HepG2 (cell line): ENCODE measurements around the gene NOL12. TPM values are rescaled to one million over a fixed set of nuclear protein-coding genes. Genes with fewer than 3 reads are reported as not detected.

Experiments
- BATF2 ChIP-seq: sonication (generic); formaldehyde crosslinking; IDR thresholded peaks from 2 replicates; pipeline ENCODE4 v1.8.0; 2022; ENCODE audit warnings: mild to moderate bottlenecking, missing genetic modification reagents, moderate library complexity
- E2F2 ChIP-seq: sonication (generic); formaldehyde crosslinking; IDR thresholded peaks from 2 replicates; pipeline ENCODE4 v1.4.0; 2020; ENCODE audit warnings: missing genetic modification reagents, borderline replicate concordance
- MAZ ChIP-seq, 2 experiments: sonication (generic) in 1 of 2; formaldehyde crosslinking in 1 of 2; IDR thresholded peaks; 2 replicates each; pipeline versions ENCODE4 v1.5.0 to v1.6.1; 2012 to 2020; ENCODE audit warnings: low read depth in 2 of 2, mild to moderate bottlenecking in 2 of 2, borderline replicate concordance in 1 of 2, improper control_type of control experiment in 1 of 2, low read length in 1 of 2, missing genetic modification reagents in 1 of 2, moderate library complexity in 1 of 2
- NCOR1 ChIP-seq: fragments of 200-600 bp; sonication (generic); IDR thresholded peaks from 2 replicates; pipeline ENCODE4 v1.7.0; 2017; ENCODE audit warnings: antibody characterized with exemption, low read length, borderline replicate concordance
- POLR2AphosphoS5 ChIP-seq: IDR thresholded peaks from 2 replicates; pipeline ENCODE4 v1.6.1; 2012; ENCODE audit warnings: low read depth, low read length
- SCMH1 ChIP-seq: sonication (generic); formaldehyde crosslinking; IDR thresholded peaks from 2 replicates; pipeline ENCODE4 v1.9.0; 2021; ENCODE audit warnings: missing genetic modification reagents, mild to moderate bottlenecking, borderline replicate concordance
- ZNF281 ChIP-seq: sonication (generic); formaldehyde crosslinking; IDR thresholded peaks from 2 replicates; pipeline ENCODE4 v1.4.0; 2020; ENCODE audit warnings: missing genetic modification reagents, borderline replicate concordance
- ZNF543 ChIP-seq: sonication (generic); formaldehyde crosslinking; IDR thresholded peaks from 2 replicates; pipeline ENCODE4 v1.4.0; 2020; ENCODE audit warnings: mild to moderate bottlenecking, missing genetic modification reagents
- ZNF550 ChIP-seq: sonication (generic); formaldehyde crosslinking; IDR thresholded peaks from 2 replicates; pipeline ENCODE4 v1.4.0; 2020; ENCODE audit warnings: mild to moderate bottlenecking, missing genetic modification reagents, borderline replicate concordance
- ZNF574 ChIP-seq: sonication (generic); formaldehyde crosslinking; IDR thresholded peaks from 2 replicates; pipeline ENCODE4 v1.4.0; 2020; ENCODE audit warnings: missing genetic modification reagents
- polyA plus RNA-seq, 8 experiments: library from polyadenylated mRNA; depleted of rRNA in 3 of 8; stranded (reverse) in 7 of 8; unstranded in 1 of 8; fragments of >200 nt; fragmentation: Illumina TruSeq in 4 of 8; extraction: Trizol in 4 of 8; gene quantifications; 2 replicates each; pipeline versions ENCODE4 v1.2.1 to v1.2.3, GENCODE V29; 2011 to 2016; ENCODE audit warnings: low read depth in 4 of 8, missing spikeins in 1 of 8, mixed read lengths in 1 of 8; ENCODE audit not compliant: insufficient read depth in 1 of 8
- total RNA-seq, 5 experiments: library from RNA; depleted of rRNA; stranded (reverse); fragments of >200 nt; fragmentation: Illumina TruSeq; extraction: Trizol; gene quantifications; 2 replicates each; pipeline ENCODE4 v1.2.3, GENCODE V29; 2016; ENCODE audit warnings: low read depth in 1 of 5
- TF ChIP-seq, protein P1 (sequence below): sonication (generic); formaldehyde crosslinking; IDR thresholded peaks from 2 replicates; pipeline ENCODE4 v1.4.0; 2020; ENCODE audit warnings: missing genetic modification reagents

The NOL12 gene
- total and polyA plus RNA-seq, 2 of the 13 experiments (the other 11 are each of a cell fraction or from before 2014, with no cell fraction given): 14.3 to 31.4 TPM

DNA sequence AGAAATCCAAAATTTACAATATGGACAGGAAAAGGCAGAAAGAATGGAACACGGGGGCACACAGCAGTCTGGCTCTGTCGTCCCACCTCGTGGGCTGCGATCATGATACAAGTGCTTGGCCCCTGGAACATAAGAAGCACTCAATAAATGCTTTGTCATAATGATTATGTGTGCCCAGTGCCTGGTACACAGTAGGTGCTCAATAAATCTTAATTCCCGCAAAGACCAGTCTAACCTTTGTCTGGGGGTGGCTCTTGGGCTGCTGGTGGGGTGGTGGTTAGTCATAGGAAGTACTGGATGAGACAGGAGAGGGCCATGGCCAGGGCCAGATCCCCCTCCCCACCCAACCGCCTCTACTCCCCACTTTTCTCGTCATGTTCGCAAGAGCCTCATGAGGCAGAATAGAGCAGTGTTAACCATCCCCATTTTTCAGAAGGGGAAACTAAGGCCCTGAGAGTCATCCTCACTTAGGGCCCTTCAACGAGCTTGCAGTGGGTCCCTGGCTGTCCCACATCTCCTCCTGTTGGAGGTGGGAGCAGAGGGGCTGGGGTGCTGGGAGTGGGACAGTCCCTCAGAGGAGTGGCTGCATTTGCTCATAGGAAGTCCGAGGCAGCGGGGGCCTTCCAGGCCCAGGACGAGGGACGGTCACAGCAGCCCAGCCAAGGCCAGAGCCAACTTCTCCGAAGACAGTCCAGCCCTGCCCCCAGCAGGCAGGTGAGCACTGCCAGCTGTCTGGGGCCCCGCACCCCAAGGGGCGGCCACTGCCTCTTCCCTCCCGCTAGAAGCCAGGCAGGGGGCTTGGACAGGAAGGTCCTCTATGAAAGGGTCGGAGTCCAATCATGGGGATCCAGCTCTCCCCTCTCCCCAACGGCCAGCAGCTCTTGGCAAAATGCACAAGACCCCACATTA lies 46.8 kb downstream of the NOL12 start (continued):
- TF ChIP-seq SCMH1 (CRISPR knock-in tag): no peak
- TF ChIP-seq ZNF550: no peak
- peak; percentile 19; the same call in 1 of the 2 replicates for TF ChIP-seq ZNF281
- TF ChIP-seq NCOR1: no peak
- no peak for TF ChIP-seq MAZ (IDR thresholded peaks at IDR 0.05; ENCODE audit: borderline replicate concordance, low read depth, low read length)
- TF ChIP-seq MAZ (CRISPR knock-in tag; IDR thresholded peaks at IDR 0.05; ENCODE audit: low read depth): no peak
- TF ChIP-seq, protein P1, sequence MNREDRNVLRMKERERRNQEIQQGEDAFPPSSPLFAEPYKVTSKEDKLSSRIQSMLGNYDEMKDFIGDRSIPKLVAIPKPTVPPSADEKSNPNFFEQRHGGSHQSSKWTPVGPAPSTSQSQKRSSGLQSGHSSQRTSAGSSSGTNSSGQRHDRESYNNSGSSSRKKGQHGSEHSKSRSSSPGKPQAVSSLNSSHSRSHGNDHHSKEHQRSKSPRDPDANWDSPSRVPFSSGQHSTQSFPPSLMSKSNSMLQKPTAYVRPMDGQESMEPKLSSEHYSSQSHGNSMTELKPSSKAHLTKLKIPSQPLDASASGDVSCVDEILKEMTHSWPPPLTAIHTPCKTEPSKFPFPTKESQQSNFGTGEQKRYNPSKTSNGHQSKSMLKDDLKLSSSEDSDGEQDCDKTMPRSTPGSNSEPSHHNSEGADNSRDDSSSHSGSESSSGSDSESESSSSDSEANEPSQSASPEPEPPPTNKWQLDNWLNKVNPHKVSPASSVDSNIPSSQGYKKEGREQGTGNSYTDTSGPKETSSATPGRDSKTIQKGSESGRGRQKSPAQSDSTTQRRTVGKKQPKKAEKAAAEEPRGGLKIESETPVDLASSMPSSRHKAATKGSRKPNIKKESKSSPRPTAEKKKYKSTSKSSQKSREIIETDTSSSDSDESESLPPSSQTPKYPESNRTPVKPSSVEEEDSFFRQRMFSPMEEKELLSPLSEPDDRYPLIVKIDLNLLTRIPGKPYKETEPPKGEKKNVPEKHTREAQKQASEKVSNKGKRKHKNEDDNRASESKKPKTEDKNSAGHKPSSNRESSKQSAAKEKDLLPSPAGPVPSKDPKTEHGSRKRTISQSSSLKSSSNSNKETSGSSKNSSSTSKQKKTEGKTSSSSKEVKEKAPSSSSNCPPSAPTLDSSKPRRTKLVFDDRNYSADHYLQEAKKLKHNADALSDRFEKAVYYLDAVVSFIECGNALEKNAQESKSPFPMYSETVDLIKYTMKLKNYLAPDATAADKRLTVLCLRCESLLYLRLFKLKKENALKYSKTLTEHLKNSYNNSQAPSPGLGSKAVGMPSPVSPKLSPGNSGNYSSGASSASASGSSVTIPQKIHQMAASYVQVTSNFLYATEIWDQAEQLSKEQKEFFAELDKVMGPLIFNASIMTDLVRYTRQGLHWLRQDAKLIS (CRISPR knock-in tag): no peak
- no peak for TF ChIP-seq POLR2AphosphoS5
- TF ChIP-seq E2F2 (CRISPR knock-in tag): no peak
- peak; percentile 33; the same call in 1 of the 2 replicates for TF ChIP-seq ZNF574 (CRISPR knock-in tag)
- TF ChIP-seq ZNF543: no peak
- no peak for TF ChIP-seq BATF2
